ENCODE data around the gene ENPP6. TPM values are rescaled to one million over a fixed set of nuclear protein-coding genes. Genes with fewer than 3 reads are reported as not detected.

ENPP6 gene
- total and polyA plus RNA-seq, 2 donors (not counting 3 experiments of a cell fraction or from before 2014, with no cell fraction given), result not detected

- DNase-seq (ENCODE audit: low read depth, low spot score) (no peak), FAIRE-seq (no peak)
- Histone ChIP-seq H3K4me3 (replicated peaks in 1 of 3; ENCODE audit: insufficient read depth in 1 of 3, low read depth in 1 of 3, low read length in 3 of 3) (no peak overlapping the region), H3K27me3 (ENCODE audit: control insufficient read depth in 2 of 2, insufficient read depth in 2 of 2, low read length in 2 of 2) (no peaks in the 10 kb centered on the region), H3K4me2 (ENCODE audit: insufficient read depth, low read length) (no peak overlapping the region), H2AFZ (ENCODE audit: low read depth, low read length) (no peak overlapping the region), H4K20me1 (replicated peaks; ENCODE audit: control insufficient read depth, extremely low read depth, insufficient read depth, low read length) (no peaks in the 10 kb centered on the region), H3K4me1 (ENCODE audit: control insufficient read depth, extremely low read depth, insufficient read depth, low read length) (no peaks in the 10 kb centered on the region), H3K9me3 (replicated peaks; ENCODE audit: control insufficient read depth, insufficient read depth, low read length) (no peaks in the 10 kb centered on the region), H3K79me2 (ENCODE audit: control insufficient read depth, insufficient read depth, low read length) (no peaks in the 10 kb centered on the region), H3K36me3 (ENCODE audit: control insufficient read depth in 2 of 2, extremely low read depth in 1 of 2, insufficient read depth in 2 of 2, low read length in 2 of 2) (no peaks in the 10 kb centered on the region), H3K9me1 (replicated peaks; ENCODE audit: control insufficient read depth, extremely low read depth, insufficient read depth, low read length) (no peaks in the 10 kb centered on the region), H3K9ac (replicated peaks; ENCODE audit: extremely low read depth, insufficient read depth, low read length) (no peak overlapping the region), H3K27ac (ENCODE audit: insufficient read depth, low read depth, low read length) (no peak overlapping the region)
- CTCF ChIA-PET, result no interaction called here
- BruUV-seq (replicated peaks), result no TSS peak
- dilution Hi-C loops (cut with MboI; ENCODE audit: extremely low pct_ligation_motif_present, low sequenced_read_pairs), result no loop called here
- POLR2A ChIA-PET, result no interaction called here
- TF ChIP-seq POLR2AphosphoS5 (IDR thresholded peaks at IDR 0.05; ENCODE audit: insufficient read depth, low read depth, low read length) (no peak), MYC (IDR thresholded peaks at IDR 0.05; ENCODE audit: low read depth, low read length) (no peak), GATA2 (IDR thresholded peaks at IDR 0.05; ENCODE audit: insufficient read depth, insufficient read length, low read depth, low read length) (no peak), CTCF (IDR thresholded peaks at IDR 0.05; ENCODE audit: extremely low read depth in 1 of 2, insufficient read depth in 1 of 2, low read depth in 1 of 2, low read length in 2 of 2) (no peak), FOS (IDR thresholded peaks at IDR 0.05; ENCODE audit: borderline replicate concordance, insufficient read depth, low read length) (no peak), JUN (IDR thresholded peaks at IDR 0.05; ENCODE audit: borderline replicate concordance, insufficient read depth, insufficient read length, low read depth) (no peak), POLR2A (IDR thresholded peaks at IDR 0.05; ENCODE audit: low read depth, low read length) (no peak), MAX (IDR thresholded peaks at IDR 0.05; ENCODE audit: insufficient read depth, insufficient read length) (no peak), EZH2 (IDR thresholded peaks at IDR 0.05; ENCODE audit: borderline replicate concordance, low read depth, low read length, severe bottlenecking) (no peak)
- intact Hi-C loops (cut with micrococcal nuclease), result no loop called here
Measured at GRCh38 chr4:184103527-184104264, 114.0 kb downstream of the ENPP6 start.

All from endothelial cell of umbilical vein (primary cell).